ENCODE data around the gene TIGD1. TPM values are rescaled to one million over a fixed set of nuclear protein-coding genes. Genes with fewer than 3 reads are reported as not detected.
A peak's percentile ranks its signal among the peaks of the same experiment; 100 is the strongest.

The TIGD1 gene
- polyA plus RNA-seq, 1 donor from 2014 or later: 5.3 TPM

DNA sequence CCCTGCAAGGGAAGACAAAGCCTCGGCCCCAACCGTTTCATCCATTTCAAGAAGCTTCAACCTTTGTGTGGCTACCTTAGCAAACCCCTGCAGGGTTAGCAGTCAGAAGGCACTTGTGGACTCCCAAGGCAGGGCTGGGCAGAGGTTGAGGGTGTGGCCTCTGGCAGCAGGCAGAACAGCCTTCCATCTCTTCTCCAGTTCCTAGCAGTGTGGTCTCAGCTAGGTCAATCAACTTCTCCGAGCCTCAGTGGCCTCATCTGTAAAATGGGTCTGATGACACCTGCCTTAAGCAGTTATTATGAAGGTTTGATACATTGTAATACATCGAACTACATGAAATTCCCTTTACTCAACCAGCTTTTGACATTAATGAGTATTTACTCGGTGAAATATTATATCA lies 37.0 kb downstream of the TIGD1 start:
- Mint-ChIP-seq H3K4me1 (no peaks in the 10 kb centered on the region), H3K27me3 (peaks cover 7% of the 10 kb centered on the region), H3K27ac (no peak overlapping the region), H3K9me3 (no peaks in the 10 kb centered on the region), H3K36me3 (no peaks in the 10 kb centered on the region), H3K4me3 (no peak overlapping the region)

DNA sequence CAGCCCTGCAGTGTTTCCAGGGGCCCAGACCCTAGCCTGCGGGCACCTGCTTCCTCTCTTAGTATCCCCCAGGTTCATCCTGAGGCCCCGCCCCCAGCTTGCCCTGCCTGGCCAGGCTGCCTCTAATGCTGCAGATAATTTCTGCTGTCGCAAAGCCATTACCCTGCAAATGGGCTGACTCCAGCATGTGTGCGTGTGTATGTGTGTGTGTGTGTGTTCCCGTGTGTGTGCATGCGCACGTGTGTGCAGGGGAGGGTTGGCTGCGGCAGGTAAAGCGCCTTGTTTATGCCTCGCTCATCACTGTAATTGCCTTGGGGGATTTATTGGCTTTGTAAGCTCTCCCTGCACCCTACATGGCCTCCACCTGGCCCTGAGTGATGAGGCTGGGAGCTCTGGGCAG lies 37.8 kb downstream of the TIGD1 start:
- H3K4me3 Mint-ChIP-seq: no peak overlapping the region
- peaks cover 2% of the 10 kb centered on the region for H3K27me3 Mint-ChIP-seq
- no peaks in the 10 kb centered on the region for H3K4me1 Mint-ChIP-seq
- no peaks in the 10 kb centered on the region for H3K36me3 Mint-ChIP-seq
- no peaks in the 10 kb centered on the region for H3K9me3 Mint-ChIP-seq
- H3K27ac Mint-ChIP-seq: peak overlapping the region in 1 of 3 donors; percentile 71

DNA sequence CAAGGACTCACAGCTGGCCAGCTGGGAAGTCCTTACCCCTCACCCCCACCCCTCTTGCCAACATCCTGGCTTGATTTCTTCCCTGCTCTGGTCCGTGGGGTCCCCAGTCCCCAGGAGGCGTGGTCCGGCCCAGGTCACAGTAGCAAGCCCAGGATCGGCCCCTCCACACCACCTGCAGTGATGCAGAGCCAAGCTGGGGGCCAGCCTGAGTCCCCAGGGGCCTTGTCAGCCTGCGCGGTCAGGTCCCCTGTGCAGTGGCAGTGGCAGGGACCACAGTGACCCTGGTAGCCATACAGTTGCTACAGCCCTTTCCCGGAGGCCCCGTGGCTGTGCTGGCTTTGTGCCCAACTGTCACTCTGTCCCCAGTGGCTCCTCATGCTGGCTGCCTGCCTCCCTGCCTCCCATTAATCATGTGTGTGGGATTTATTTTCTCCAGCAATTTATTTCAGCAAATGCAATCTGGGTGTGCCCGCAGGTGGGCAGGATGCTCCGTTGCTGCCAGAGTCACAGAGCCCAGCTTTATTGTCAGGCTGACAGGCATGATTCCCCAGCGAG lies 38.9 kb downstream of the TIGD1 start:
- Mint-ChIP-seq H3K36me3 (no peaks in the 10 kb centered on the region), H3K9me3 (no peaks in the 10 kb centered on the region), H3K27me3 (peaks cover 1% of the 10 kb centered on the region), H3K4me1 (no peaks in the 10 kb centered on the region), H3K27ac (no peak overlapping the region), H3K4me3 (no peak overlapping the region)

DNA sequence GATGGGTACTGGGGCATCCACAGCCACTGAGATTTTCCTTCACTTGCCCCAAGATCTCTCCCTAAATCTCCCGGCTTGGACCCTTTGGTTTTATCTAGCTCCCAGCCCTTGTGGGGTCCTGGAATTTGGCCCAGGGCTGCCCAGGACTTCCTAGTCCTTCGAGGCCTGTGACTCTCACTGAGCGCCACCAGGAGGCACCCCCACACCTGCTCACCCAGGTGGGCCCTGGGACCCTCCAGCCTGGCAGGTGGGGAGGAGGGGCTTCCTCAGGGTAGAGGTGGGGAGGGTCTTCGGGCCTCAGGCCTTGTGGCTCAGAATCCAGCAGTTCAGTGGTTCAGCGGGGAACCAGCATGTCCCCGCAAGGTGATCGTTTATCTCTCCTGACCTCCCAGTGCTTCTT lies 42.1 kb downstream of the TIGD1 start:
- Mint-ChIP-seq H3K9me3 (no peaks in the 10 kb centered on the region), H3K36me3 (no peaks in the 10 kb centered on the region), H3K4me1 (peaks cover 0 to 3% (median 3%) of the 10 kb centered on the region in 3 donors), H3K4me3 (no peak overlapping the region), H3K27me3 (peaks cover 17% of the 10 kb centered on the region), H3K27ac (no peak overlapping the region)

DNA sequence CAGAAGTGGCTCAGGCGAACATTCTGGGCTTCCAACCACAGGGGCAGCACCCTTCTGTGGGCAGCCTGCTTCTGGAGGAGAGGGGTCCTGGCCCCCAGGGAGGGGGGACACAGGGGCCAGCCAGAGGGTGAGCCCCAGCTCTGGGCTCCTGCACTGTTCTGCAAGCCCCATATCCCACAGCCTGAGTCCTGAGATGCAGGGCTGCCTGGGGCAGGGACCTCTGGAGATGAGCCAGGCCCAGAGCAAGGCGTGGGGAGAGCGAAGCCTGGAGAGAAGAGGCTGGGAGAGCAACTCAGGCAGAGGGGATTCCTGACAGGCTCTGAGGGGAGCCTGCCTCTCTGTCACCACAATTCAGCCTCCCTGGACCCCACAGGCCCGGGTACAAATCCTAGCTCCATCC lies 43.6 kb downstream of the TIGD1 start:
- H3K9me3 Mint-ChIP-seq: no peaks in the 10 kb centered on the region
- H3K4me3 Mint-ChIP-seq: no peak overlapping the region
- peaks cover 0 to 3% (median 3%) of the 10 kb centered on the region in 3 donors for H3K4me1 Mint-ChIP-seq
- H3K27ac Mint-ChIP-seq: no peak overlapping the region
- H3K36me3 Mint-ChIP-seq: no peaks in the 10 kb centered on the region
- H3K27me3 Mint-ChIP-seq: peaks cover 23% of the 10 kb centered on the region

DNA sequence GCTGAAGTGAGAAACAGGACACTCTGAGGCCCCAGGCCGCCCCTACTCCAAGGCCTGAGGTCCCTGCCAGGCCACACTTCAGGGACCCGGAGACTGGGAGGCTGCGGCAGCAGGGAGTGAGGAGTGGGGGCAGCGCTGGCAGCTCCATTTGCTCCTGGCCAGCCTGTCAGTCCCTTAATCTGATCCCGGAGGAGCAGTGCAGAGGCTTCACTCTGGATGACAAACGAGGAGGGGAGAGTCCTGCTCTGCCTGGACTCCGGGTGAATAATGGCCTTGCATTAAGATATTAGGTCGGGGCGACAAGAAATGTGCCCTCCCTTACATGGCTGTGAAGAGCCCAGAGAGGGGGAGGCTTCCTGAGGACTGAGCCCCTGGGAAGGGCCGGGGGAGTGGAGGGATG lies 44.5 kb downstream of the TIGD1 start:
- H3K4me1 Mint-ChIP-seq: peaks cover 0 to 3% (median 3%) of the 10 kb centered on the region in 3 donors
- peak overlapping the region in 1 of 4 donors; percentile 70 for H3K4me3 Mint-ChIP-seq
- H3K27me3 Mint-ChIP-seq: peaks cover 25% of the 10 kb centered on the region
- no peak overlapping the region for H3K27ac Mint-ChIP-seq
- no peaks in the 10 kb centered on the region for H3K9me3 Mint-ChIP-seq
- no peaks in the 10 kb centered on the region for H3K36me3 Mint-ChIP-seq

DNA sequence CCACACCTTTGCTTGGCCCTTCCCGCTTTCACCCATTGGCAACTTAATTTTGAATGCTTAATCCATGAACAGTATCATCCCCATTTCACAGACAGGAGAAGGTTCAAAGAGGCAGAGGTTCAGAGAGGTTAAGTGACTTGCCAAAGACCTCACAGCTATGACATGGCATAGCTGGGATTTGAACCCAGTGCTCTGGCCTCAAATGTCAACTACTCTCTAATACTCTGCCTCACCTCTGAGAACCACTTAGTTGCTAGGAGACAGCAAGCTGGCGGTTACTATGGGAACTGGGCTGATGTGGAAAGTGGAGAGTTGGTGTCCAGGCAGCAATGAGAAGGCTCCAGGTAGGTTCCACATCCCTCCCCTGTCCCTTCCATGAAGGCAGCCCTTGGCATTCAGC lies 45.9 kb downstream of the TIGD1 start:
- Mint-ChIP-seq H3K27ac (peak overlapping the region in 1 of 3 donors; percentile 90), H3K27me3 (peaks cover 32% of the 10 kb centered on the region), H3K4me1 (peaks cover 0 to 3% (median 3%) of the 10 kb centered on the region in 3 donors), H3K9me3 (no peaks in the 10 kb centered on the region), H3K36me3 (no peaks in the 10 kb centered on the region), H3K4me3 (peak overlapping the region in 1 of 4 donors; percentile 81)

DNA sequence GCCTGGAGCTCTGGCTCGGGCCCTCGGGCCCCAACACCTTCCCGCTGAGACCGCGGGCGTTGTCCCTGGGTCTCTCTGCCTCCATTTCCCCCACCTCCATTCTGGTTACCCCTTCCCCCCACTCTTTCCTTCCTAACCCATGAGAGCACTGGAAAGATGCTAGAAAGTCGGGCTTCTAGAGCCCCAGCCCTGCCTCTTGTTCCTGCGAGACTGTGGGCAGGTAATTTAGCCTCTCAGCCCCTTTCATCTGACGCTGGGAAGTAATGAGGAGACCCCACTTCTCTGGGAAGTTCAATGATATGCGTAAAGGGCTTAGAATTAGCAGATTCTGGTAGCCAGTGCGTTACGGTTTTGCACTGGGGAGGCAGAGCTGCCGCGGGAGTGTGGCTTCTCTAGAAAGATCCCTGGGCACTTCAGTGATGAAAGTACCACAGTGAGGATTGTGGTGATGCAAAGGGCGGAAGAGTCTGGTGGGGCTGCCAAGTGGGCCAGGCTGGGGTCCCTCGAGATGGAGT lies 46.5 kb downstream of the TIGD1 start:
- H3K4me1 Mint-ChIP-seq: peaks cover 0 to 3% (median 3%) of the 10 kb centered on the region in 3 donors
- H3K27me3 Mint-ChIP-seq: peaks cover 34% of the 10 kb centered on the region
- peak overlapping the region in 2 of 3 donors; percentile 59 to 90 for H3K27ac Mint-ChIP-seq
- no peaks in the 10 kb centered on the region for H3K9me3 Mint-ChIP-seq
- peak overlapping the region in 3 of 4 donors; percentile 41 to 74 (median 57) for H3K4me3 Mint-ChIP-seq
- H3K36me3 Mint-ChIP-seq: no peaks in the 10 kb centered on the region

DNA sequence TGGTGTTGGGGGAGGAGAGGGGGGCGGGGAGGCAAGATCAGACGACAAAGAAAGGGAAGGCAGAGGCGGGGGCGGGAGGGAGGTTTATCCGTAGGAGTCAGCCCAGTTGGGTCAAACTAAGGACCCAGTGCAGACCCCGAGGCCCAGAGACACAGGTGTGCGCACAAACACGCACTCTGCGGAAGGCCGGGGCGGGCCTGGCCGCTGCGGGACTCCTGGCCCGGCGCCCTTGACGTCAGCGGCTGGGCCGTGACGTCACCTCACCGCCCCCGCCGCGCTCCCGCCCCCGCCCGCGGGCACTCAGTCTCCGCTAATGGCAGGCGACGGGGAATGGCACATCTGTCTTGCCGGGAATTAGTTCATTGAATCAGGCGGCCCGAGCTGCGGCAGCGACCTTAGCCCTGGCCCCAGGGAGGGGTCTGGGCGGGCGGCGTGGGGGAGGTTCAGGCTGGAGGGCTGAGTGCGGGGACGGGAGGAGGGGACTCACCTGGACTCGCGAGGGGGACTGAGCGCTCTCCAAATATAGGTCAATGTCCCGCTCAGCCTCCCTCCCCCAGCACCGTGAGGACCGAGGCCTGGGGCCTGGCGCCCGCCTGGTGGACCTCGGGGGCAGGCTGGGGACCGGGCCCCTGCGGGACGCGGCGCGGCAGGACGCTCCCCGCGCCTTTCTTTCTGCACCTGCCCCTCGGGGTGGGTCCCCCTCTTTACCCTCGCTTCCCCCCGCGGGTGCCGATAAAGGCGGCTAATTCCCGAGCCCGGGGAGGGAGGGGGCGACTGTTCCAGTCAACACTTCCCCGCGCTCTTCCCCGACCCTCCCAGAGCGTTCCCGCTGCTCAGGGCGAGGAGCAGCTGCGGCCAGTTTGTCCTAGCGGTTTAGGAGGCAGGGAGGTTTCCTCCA lies 47.2 kb downstream of the TIGD1 start:
- peak overlapping the region in 1 of 3 donors; percentile 90 for H3K27ac Mint-ChIP-seq

DNA sequence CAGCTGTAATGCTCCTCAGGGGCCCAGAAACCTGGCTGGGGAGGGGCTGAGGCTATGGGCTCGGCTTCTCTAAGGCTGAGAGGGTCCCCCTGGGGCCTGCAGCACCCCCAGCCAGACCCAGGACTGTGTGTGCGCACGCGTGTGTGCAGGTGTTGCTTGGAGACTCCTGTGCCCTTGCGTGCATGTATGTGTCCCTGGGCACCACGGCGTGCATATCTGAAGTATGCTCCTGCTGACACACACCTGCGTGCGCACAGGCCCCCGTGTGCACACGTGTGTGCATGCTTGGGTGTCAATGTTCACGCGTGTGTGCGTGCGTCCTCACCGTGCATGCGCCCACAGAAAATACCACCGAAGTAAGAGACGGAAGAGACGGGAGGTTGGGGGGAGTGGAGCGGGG lies 47.8 kb downstream of the TIGD1 start:
- no peak overlapping the region for H3K27ac Mint-ChIP-seq
- peak overlapping the region in 3 of 4 donors; percentile 48 to 83 (median 57) for H3K4me3 Mint-ChIP-seq
- no peaks in the 10 kb centered on the region for H3K36me3 Mint-ChIP-seq
- peaks cover 35% of the 10 kb centered on the region for H3K27me3 Mint-ChIP-seq
- H3K4me1 Mint-ChIP-seq: peaks cover 0 to 3% (median 3%) of the 10 kb centered on the region in 3 donors
- peaks cover 0 to 2% (median 0%) of the 10 kb centered on the region in 3 donors for H3K9me3 Mint-ChIP-seq

More for the DNA sequence above, 47.2 kb downstream of the TIGD1 start:
- peaks cover 0 to 2% (median 0%) of the 10 kb centered on the region in 3 donors for H3K9me3 Mint-ChIP-seq
- peak overlapping the region in 1 of 4 donors; percentile 41 for H3K4me3 Mint-ChIP-seq
- peaks cover 35% of the 10 kb centered on the region for H3K27me3 Mint-ChIP-seq
- H3K4me1 Mint-ChIP-seq: peaks cover 0 to 3% (median 3%) of the 10 kb centered on the region in 3 donors
- H3K36me3 Mint-ChIP-seq: no peaks in the 10 kb centered on the region

DNA sequence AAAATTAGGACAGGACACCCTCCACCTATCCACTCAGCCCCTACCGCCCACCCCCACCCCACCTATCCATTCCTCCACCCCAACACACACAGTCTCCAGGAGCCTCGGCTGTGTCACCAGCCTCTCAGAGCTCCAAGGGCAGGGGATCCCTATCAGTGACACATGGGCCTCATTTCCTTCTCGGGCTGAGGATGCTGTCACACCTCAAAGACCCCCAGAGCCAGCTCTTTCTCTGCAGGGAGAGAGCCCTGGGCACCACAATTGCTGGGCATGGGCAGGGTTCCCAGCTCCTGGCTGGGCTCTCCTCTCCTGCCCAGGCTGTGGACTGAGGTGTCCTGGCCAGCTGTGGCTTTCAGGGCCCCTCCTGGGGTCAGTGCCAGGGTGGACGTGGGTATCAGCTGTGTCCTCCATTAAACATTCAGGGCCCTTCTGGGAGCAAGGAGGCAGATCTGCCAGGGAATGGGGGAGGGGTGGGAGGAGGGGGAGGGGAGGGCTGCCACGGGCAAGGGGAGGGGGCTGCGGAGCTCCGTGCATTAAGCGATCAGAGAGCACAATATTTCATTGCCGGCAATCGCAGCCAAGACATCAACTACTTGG lies 48.5 kb downstream of the TIGD1 start:
- peak overlapping the region in 2 of 4 donors; percentile 8 to 58 for H3K4me3 Mint-ChIP-seq
- peaks cover 35% of the 10 kb centered on the region for H3K27me3 Mint-ChIP-seq
- H3K4me1 Mint-ChIP-seq: peaks cover 0 to 3% (median 3%) of the 10 kb centered on the region in 3 donors
- H3K27ac Mint-ChIP-seq: no peak overlapping the region
- peaks cover 0 to 2% (median 0%) of the 10 kb centered on the region in 3 donors for H3K9me3 Mint-ChIP-seq
- H3K36me3 Mint-ChIP-seq: no peaks in the 10 kb centered on the region

DNA sequence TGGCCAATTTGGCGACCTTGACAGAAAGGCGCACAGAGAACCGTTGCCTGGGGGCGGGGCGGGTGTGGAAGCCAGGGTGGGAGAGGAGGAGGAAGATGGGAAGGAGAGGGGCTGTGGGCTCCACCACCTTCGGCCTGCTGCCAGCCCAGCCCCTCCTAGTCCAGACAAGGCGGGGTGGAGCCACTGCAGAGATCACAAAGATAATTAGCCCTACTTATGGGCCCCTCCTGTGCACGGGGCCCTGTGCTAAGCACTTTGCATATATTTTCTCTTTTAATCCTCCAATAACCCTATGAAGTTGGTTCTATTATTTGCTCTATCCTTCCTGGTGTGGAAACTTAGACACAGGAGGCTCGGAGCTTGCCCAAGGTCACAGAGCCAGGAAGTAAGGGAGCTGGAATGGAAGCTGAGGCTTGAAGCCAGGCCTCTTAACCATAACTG lies 49.0 kb downstream of the TIGD1 start:
- Mint-ChIP-seq H3K27ac (no peak overlapping the region), H3K27me3 (peaks cover 35% of the 10 kb centered on the region), H3K36me3 (no peaks in the 10 kb centered on the region), H3K4me1 (peaks cover 0 to 3% (median 3%) of the 10 kb centered on the region in 3 donors), H3K9me3 (peaks cover 0 to 2% (median 0%) of the 10 kb centered on the region in 3 donors), H3K4me3 (peak overlapping the region in 2 of 4 donors; percentile 8 to 58)

DNA sequence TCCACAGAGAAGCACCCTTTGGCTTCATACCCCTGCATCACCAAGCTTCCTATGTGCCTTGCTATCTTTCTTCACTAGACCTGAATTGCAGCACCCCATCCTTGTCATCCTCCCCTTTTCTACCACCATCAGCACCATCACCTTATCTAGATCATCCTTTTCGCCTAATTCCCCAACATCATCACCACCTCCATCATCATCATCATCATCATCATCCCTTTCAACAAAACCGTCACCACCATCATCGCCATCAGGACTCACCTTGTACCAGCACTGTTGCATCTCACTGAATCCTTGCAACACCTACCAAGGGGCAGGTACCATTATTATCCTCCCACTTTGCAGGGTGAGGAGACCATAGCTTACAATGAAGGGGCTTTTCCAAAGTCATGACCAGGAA lies 51.9 kb downstream of the TIGD1 start:
- H3K27ac Mint-ChIP-seq: no peak overlapping the region
- no peaks in the 10 kb centered on the region for H3K4me1 Mint-ChIP-seq
- H3K4me3 Mint-ChIP-seq: no peak overlapping the region
- H3K27me3 Mint-ChIP-seq: peaks cover 20% of the 10 kb centered on the region
- no peaks in the 10 kb centered on the region for H3K36me3 Mint-ChIP-seq
- H3K9me3 Mint-ChIP-seq: peaks cover 0 to 2% (median 0%) of the 10 kb centered on the region in 3 donors

Data from IgD-negative memory B cell (primary cell).